ENCODE data around the gene DFFB. TPM values are rescaled to one million over a fixed set of nuclear protein-coding genes. Genes with fewer than 3 reads are reported as not detected.

Gene DFFB
- total RNA-seq, 1 donor from 2014 or later = 45.4 TPM

DNA sequence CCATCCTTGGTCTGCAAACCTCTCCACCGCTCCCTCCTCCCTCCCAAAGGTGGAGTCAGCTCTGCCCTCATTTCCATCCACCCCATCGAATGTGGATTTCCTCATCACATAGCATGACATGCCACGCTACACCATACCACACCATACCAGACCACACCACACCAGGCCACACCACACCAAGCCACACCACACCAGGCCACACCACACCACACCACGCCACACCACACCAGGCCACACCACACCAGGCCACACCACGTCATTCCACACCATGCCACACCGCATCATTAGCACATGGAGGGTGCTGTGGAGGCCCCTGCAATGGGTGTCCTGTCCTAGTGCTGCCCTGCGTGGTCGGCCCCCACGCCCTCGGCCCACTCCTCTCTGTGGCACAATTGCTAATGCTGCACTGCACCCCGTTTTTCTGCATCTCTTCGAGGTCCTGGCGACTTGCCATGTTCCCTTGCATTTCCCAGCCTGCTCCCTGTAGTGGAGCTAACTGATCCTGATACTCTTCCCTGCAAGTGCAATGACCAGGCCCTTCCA, 11.3 kb downstream of the DFFB start:
- intact Hi-C loops (cut with DNase I) = no loop called here

DNA sequence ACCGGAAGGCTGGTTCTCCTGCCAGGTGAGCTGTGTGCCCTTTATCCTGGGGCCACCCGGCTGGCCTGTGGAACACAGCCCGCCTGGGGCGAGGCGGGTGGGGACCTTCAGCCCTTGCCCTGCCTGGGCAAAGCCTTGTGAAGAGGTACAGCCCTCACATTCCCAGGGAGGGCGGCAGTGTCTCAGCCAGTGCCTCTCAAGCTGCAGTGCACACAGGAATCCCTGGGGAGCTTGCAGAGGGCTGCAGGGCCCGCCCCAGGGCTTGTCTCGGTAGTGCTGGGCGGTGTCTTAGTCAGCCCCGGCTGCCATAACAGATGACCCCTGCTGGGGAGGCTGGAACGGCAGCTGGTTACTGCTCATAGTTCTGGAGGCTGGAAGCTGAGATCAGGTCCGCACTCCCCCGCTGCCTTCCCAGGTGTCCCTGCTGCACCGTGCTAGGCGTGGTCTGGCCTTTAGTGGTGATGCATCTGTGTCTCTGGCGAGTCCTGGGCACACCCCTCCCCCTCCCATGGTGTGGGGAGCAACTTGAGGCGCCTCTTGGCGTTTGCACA, 12.6 kb downstream of the DFFB start:
- Histone ChIP-seq H3K27ac (no peak overlapping the region), H3K36me3 (peaks cover 58 to 61% of the 10 kb centered on the region in 2 donors), H3K4me1 (no peaks in the 10 kb centered on the region), H3K27me3 (no peaks in the 10 kb centered on the region), H3K9me3 (no peaks in the 10 kb centered on the region), H3K4me3 (no peak overlapping the region)
- intact Hi-C loops (cut with DNase I) = no loop called here
- TF ChIP-seq, protein P1, sequence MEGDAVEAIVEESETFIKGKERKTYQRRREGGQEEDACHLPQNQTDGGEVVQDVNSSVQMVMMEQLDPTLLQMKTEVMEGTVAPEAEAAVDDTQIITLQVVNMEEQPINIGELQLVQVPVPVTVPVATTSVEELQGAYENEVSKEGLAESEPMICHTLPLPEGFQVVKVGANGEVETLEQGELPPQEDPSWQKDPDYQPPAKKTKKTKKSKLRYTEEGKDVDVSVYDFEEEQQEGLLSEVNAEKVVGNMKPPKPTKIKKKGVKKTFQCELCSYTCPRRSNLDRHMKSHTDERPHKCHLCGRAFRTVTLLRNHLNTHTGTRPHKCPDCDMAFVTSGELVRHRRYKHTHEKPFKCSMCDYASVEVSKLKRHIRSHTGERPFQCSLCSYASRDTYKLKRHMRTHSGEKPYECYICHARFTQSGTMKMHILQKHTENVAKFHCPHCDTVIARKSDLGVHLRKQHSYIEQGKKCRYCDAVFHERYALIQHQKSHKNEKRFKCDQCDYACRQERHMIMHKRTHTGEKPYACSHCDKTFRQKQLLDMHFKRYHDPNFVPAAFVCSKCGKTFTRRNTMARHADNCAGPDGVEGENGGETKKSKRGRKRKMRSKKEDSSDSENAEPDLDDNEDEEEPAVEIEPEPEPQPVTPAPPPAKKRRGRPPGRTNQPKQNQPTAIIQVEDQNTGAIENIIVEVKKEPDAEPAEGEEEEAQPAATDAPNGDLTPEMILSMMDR (IDR thresholded peaks at IDR 0.05) = no peak
- no peak for DNase-seq (ENCODE audit: low spot score in 2 of 2)

More for the DNA sequence above, 11.3 kb downstream of the DFFB start:
- Histone ChIP-seq H3K4me1 (no peaks in the 10 kb centered on the region), H3K4me3 (no peak overlapping the region), H3K27ac (no peak overlapping the region), H3K27me3 (no peaks in the 10 kb centered on the region), H3K36me3 (peaks cover 51 to 55% of the 10 kb centered on the region in 2 donors), H3K9me3 (no peaks in the 10 kb centered on the region)
- TF ChIP-seq, protein P1 (IDR thresholded peaks at IDR 0.05) = no peak
- DNase-seq (ENCODE audit: low spot score in 2 of 2) = no peak

- no peak overlapping the region for H3K27ac ChIP-seq
- no peaks in the 10 kb centered on the region for H3K27me3 ChIP-seq
These were observed 14.2 kb downstream of the DFFB start for GRCh38 chr1:3871451-3871805.

GRCh38 chr1:3872546-3872945, 15.3 kb downstream of the DFFB start:
- DNase-seq (ENCODE audit: low spot score in 2 of 2) = no peak
- Histone ChIP-seq H3K27ac (no peak overlapping the region), H3K4me3 (no peak overlapping the region), H3K4me1 (no peaks in the 10 kb centered on the region), H3K36me3 (peaks cover 62 to 74% of the 10 kb centered on the region in 2 donors), H3K9me3 (no peaks in the 10 kb centered on the region), H3K27me3 (no peaks in the 10 kb centered on the region)
- intact Hi-C loops (cut with DNase I) = no loop called here
- TF ChIP-seq, protein P1 (IDR thresholded peaks at IDR 0.05) = no peak

More at GRCh38 chr1:3871451-3871805, 14.2 kb downstream of the DFFB start:
- H3K36me3 ChIP-seq = peaks cover 60 to 77% of the 10 kb centered on the region in 2 donors
- H3K9me3 ChIP-seq = no peaks in the 10 kb centered on the region
- no peak overlapping the region for H3K4me3 ChIP-seq
- DNase-seq (ENCODE audit: low spot score in 2 of 2) = no peak
- intact Hi-C loops (cut with DNase I) = no loop called here
- no peaks in the 10 kb centered on the region for H3K4me1 ChIP-seq
- TF ChIP-seq, protein P1 (IDR thresholded peaks at IDR 0.05) = no peak

DNA sequence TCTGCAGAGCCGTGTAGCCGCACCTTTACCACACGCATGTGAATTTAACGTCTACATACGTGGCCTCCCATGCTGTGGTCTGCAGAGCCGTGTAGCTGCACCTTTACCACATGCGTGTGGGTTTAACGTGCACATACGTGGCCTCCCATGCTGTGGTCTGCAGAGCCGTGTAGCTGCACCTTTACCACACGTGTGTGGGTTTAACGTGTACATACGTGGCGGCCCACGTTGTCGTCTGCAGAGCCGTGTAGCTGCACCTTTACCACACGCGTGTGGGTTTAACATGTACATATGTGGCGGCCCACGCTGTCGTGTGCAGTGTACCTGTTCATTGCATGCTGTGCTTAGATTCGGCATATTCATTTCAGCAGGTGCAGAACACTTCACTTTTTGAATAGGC, 17.5 kb downstream of the DFFB start:
- TF ChIP-seq, protein P1 (IDR thresholded peaks at IDR 0.05) = no peak
- H3K9me3 ChIP-seq = peaks cover 0 to 9% of the 10 kb centered on the region in 2 donors
- H3K27ac ChIP-seq = no peak overlapping the region
- no peak for DNase-seq (ENCODE audit: low spot score in 2 of 2)
- H3K4me1 ChIP-seq = no peaks in the 10 kb centered on the region
- peaks cover 55 to 74% of the 10 kb centered on the region in 2 donors for H3K36me3 ChIP-seq
- H3K27me3 ChIP-seq = no peaks in the 10 kb centered on the region
- intact Hi-C loops (cut with DNase I) = no loop called here
- no peak overlapping the region for H3K4me3 ChIP-seq
